A549 treated with DMSO at 1 μM for 4 hours (cell line): ENCODE results near the gene LEKR1. TPM values are rescaled to one million over a fixed set of nuclear protein-coding genes. Genes with fewer than 3 reads are reported as not detected.

Experiments
- total RNA-seq: library from RNA; stranded (reverse); fragments of 200-300 nt; extraction: Qiagen RNA extraction; gene quantifications from 5 replicates; pipeline ENCODE4 v1.2.3, GENCODE V29; 2022; ENCODE audit warnings: low read depth

Gene LEKR1
- total RNA-seq, result 0.39 to 1.1 TPM (median 1.0 TPM) in 5 replicates

DNA sequence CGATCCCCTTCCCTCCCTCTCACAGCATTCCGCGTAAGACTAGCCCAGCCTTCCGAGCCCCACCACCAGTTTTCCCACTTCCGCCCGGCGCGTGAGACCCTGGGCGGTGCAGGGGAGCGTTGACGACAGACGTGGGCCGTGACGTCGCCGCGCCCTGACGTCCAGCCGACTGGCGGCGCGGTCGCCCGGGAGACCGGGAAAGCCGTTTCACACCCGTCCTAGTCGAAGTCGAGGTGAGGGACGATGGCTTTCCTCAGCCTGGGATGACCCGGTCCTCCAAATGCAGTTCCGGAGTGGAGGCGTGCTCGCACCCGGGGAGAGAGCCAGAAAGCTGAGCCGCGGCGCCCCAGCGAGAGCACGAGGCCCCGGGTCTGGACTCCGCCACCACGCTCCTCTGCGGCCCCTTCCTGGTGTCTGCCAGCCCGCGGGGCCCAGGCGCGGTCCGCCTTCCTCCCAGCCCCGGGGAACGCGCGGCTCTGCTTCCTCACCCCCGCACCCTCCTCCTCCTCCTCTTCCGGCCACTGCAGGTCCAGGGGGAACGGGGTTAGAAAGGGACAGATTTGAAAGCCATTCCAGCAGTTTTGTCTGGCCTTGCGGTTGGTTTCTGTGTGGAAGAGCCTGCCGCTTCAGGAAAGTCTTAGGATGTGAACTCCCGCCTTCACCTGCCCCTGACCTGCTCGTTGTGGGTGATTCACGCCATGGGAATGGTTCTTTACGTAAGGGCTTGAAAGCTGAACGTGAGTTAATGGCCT, at the start of gene LEKR1:
Gene LEKR1 (plus strand): TSS at position 210 of the 752 bp plus-strand sequence. CDS start 2,977 bp downstream, outside the sequence.

Other genes starting within 250 kb of the LEKR1 start
- 30.2 to 43.6 TPM (median 35.7 TPM) in 5 replicates for gene TIPARP, start 151.8 kb upstream of the LEKR1 start, total RNA-seq